GM12892 (cell line): ENCODE data around the gene INPP5A.

Source experiments
- DNase-seq: peaks from one replicate; pipeline ENCODE4 v3.0.0; 2011; ENCODE audit not compliant: insufficient read length
- FAIRE-seq: peaks from 2 replicates; lab custom pipeline; 2011; peaks lifted over from hg19 to GRCh38; lab: Jason Lieb, UNC
- POLR2A ChIP-seq: IDR thresholded peaks from 2 replicates; pipeline ENCODE4 v1.6.1; 2011; ENCODE audit warnings: low read depth, low read length, control low read depth
- POLR2AphosphoS5 ChIP-seq: IDR thresholded peaks from 2 replicates; pipeline ENCODE4 v1.6.1; 2011; ENCODE audit warnings: low read depth, low read length, control low read depth
- TAF1 ChIP-seq: IDR thresholded peaks from 2 replicates; pipeline ENCODE4 v1.6.1; 2011; ENCODE audit warnings: low read depth, mild to moderate bottlenecking, control low read depth, low read length, borderline replicate concordance

Gene INPP5A

DNA sequence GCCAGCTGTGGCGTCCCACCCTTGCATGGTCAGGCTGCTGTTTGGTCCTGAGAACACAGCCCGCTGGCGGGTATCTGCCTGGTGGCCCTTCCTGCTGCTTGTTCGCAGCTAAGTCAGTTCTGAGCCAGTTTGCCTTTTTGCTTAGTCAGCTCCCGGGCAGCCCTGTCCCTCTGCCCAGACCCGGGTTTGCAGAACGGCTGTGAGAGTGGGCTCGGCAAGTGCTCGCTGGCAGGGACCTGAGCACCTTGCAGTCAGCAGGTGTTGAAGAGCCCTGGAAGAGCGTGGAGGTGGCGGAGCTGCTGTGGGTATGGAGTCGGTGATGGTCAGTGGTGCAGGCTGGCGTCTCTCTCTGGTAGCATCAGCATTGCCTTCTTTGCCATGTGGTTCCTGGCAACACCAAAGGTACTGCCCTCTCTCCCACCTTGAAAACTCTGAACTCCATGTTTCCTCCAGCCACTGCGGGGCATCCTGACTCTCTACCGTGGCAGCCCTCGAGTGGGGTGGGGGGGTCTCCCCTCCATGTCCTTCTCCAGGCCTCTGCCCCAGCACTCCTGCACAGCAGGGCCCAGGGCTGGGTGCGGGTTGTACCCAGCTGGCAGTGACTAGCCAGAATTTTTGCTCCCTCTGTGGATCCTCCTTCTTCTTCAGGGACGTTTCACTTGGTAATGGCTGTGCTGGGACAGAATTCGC is 4.6 kb downstream of the INPP5A start:
- TF ChIP-seq POLR2AphosphoS5: no peak
- no peak for TF ChIP-seq TAF1
- no peak for TF ChIP-seq POLR2A
- DNase-seq: no peak
- FAIRE-seq: no peak

DNA sequence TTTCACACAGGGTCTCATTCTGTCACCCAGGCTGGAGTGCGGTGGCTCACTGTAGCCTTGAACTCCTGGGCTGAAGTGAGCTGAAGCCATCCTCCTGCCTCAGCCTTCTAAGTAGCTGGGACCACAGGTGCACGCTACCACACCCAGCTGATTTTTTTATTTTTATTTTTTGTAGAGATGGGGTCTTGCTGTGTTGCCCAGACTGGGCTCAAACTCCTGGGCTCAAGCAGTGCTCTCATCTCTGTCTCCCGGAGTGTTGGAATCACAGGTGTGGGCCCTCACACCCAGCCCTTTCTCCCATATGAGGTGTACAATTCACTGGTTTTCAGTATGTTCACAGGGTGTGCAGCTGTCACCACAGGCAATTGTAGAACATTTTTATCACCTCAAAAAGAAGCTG is 5.2 kb downstream of the INPP5A start:
- TF ChIP-seq POLR2A: no peak
- TF ChIP-seq TAF1: no peak
- TF ChIP-seq POLR2AphosphoS5: no peak
- FAIRE-seq (no peak), DNase-seq (no peak)

DNA sequence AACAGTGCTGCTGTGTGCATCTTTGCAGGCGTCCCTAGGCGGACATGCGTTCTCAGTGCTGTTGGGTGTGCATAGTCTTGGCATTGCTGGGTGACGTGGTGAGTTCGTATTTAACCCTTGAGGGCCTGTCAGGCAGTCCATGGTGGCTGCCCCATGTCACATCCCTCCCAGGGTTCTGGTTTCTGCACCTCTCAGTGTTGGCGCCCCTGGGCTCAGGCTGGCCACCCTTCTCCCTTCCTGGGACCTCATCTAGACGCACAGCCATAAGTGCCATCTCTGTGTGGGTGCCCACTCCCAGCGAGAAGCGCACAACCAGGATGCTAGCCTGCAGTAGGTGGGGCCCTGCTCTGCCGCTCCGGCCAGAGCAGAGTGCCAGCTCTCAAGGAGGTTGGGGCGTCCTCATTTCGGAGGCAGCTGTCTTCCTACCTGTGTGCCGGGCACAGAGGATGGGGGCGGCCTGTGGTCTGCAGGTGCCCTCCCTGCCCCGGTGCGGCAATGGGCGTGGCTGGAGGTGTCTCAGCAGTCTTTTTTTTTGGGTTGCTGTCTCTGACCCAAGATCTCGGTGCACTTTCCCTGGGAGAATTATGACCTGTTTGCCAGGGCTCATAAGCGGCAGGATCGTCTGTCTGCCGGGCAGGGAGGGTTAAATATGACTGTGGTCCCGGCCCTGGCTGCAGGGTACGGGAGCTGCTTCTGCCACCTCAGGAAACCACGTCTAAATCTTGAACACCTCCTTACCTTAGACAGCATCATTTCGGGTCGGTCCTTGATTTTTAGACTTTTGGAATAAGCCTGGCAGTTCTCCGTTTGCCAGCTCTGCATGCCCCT is 6.5 kb downstream of the INPP5A start:
- FAIRE-seq (no peak), DNase-seq (no peak)
- TF ChIP-seq TAF1: no peak
- no peak for TF ChIP-seq POLR2A
- TF ChIP-seq POLR2AphosphoS5: no peak

DNA sequence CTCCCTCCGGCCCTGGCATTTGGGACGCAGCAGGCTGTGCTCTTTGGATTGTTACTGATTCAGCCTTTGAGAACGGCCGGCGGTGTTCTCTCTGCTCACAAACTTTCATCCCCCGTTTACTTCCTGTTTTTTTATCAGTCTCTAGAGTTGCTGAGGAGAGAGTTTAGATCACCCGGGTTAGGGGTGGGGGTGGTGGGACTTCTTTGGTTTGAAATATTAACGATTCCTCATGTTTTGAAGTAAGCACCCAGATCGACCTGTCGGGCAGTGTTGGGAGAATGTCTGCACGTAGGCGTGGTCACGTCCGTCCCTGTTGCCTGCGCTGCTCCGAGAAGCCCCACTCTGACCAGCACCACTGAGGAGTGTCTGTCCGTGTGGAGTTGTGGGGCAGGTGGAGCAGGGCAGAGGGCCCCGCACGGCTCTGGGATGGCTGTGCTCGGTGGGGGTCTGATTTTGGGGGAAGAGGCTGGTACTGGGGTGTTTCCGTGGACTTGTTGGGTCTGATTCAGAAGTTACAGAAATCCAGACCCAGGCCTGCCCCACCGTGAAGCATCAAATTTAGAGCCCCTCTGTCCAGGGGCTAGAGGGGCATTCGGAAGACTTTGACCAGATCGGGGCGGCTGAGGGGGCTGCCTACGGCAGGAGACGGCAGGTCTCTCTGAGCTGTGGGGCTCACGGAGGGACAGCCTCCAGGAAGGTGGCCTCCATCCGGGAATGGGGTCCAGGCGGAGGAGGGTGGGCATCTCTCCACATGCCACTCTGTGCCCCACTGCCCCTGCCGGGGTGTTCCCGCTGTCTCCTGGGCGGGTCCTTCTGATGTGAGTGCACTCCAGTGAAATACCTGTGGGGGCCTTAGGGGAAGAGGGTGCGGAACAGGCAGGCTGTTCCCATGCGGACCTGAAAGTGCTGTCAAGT is 7.4 kb downstream of the INPP5A start:
- FAIRE-seq: no peak
- TF ChIP-seq POLR2AphosphoS5: no peak
- TF ChIP-seq TAF1: no peak
- no peak for DNase-seq

DNA sequence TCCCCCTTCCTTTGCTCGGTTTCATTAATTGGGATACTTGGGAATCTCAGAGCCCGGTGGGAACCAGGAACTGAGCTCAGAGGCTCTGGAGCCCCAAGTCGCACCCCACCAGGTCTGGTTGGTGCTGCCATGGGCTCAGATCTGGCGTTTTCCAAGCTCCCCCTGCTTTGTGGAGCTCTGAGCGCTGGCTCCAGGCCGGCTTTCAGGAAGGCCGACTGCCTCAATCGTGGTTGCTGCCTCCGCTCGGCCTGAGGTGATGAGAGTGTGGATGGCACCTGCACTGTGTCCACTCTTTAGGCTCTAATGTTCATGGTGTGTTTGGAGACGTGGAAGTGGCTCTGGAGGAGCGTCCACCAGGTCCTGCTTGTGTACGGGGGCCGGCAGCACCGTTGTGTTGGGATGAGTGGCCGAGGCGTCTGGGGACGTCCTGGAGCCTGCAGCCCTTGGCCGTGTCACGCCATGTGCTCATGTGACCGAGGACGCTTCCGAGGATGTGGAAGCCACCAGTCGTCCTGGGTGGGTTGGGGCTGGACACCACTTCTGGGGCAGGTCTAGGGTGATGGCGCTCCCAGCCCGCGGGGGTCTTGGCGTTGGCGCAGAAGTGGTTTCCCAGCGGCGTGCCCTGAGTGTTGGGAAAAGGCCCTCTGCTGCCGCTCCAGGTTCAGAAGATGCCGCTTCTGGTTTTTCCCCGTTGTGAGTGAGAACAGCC is 8.2 kb downstream of the INPP5A start:
- TF ChIP-seq TAF1 (no peak), POLR2A (no peak), POLR2AphosphoS5 (no peak)
- FAIRE-seq (no peak), DNase-seq (no peak)

DNA sequence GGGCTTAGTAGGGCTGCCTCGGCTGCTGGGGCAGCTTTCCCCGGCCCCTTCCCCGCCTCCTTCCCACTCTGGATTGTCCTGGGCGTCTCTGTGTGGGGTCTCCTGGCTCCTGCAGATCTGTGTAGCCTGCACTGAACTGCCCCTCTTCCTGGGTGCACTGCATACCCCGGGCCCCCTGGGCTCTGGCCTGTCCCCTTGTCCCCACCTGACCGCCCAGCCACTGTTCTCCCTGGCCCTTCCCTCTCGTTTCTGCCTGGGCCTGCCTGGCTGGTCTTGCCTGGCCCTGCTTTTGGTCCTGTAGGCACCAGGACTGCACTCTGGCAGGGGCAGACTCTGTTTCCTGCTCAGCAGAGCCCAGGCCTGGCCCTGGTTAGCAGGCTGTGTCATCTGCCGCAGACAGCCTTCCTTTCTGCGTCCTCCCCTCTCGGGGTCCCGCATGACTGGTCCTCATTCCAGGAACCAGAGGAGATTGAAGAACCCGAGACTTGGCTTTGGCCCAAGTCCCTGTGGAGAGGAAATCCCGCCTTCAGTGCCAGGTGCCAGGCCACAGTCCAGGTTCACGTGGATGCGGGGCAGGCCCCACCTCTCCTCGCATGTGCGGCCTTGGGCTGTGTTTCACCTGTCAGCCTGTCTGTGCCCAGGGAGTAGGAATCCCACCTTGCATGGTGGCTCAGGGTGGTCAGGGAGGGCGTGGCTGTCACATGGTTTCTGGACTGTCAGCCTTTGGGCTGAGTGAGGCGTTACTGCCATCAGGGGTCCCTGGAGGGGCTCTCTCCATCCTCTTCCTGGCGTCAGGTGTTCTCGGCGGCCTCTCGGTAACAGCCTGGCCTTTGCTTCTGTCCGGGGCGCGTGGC is 9.2 kb downstream of the INPP5A start:
- TF ChIP-seq POLR2AphosphoS5 (no peak), TAF1 (no peak), POLR2A (no peak)
- FAIRE-seq: no peak
- DNase-seq: no peak

DNA sequence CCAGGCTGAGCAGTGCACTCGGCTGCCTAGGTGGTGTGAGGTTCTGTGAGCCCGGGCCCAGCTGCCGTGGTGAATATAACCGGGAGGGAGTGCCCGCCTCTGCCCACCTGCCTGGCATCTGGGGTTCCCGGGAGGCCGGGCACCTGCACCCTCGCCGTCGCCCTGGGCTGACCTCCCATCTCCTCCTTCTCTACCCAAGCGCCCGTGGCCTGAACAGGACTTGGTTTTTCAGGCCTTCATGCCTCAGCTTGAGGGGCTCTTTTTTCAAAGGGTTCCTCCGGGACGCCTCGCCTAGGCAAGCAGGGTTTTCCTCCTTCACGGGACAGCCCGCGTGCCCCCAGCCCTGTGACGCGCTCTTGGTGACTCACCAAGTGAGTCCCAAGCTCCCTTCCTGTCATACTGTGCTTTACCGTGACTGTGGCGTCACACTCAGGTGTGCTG is 9.9 kb downstream of the INPP5A start:
- DNase-seq (no peak), FAIRE-seq (no peak)
- TF ChIP-seq POLR2A (no peak), TAF1 (no peak), POLR2AphosphoS5 (no peak)

DNA sequence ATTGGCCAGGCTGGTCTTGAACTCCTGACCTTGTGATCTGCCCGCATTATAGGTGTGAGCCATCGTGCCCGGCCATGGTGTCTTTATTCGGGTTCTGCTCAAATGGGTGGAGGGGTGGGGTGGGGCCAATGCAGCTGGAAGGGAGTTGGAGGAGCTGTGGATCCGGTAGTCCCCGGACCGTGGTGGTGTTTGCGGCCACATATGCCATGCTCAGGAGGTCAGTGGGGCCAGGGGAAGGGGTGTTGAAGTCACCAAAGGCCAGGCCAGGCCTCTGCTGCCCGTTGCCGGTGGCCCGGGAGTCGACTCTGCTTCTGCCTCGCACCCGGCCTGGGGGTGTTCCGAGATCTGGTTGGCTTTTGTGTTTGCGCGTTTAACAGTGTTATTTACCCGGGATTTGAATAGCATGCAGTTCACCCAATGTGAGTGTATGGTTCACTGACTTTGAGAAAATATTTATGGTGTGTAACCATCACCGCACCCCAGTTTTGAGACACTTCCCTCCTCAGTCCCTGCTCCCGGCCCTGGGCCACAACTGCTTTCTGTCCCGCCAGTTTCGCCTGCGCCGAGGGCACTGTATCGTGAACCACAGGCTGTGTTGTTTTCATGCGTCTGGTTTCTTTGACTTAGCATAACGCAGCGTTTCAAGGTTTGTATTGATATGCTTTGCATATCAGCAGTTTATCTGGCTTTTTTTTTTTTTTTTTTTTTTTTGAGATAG is 10.7 kb downstream of the INPP5A start:
- FAIRE-seq: no peak
- TF ChIP-seq POLR2A (no peak), TAF1 (no peak), POLR2AphosphoS5 (no peak)

DNA sequence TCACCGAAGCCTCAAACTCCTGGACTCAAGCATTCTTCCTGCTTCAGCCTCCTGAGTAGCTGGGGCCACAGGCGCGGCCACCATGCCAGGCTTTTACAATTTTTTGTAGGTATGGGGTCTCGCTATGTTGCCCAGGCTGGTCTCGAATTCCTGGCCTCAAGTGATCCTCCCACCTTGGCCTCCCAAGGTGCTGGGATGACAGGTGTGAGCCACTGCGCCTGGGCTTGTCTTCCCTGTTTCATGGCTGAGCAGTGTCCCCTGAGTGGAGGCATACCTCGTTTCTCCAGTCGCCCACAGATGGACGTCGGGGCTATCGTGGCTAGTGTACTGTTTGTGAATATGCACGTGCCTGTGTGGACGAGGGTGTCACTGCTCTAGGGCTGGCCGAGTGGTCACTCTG is 11.3 kb downstream of the INPP5A start:
- TF ChIP-seq POLR2A (no peak), TAF1 (no peak), POLR2AphosphoS5 (no peak)

More for the DNA sequence above, 10.7 kb downstream of the INPP5A start:
- DNase-seq: no peak

More for the DNA sequence above, 11.3 kb downstream of the INPP5A start:
- FAIRE-seq (no peak), DNase-seq (no peak)
